Measurements from ENCODE around the gene LRMDA.

- TF ChIP-seq CTCF (conservative IDR thresholded peaks at IDR 0.05; ENCODE audit: low read depth, low read length) (no peak), EZH2 (IDR thresholded peaks at IDR 0.05; ENCODE audit: low read length, unreplicated experiment) (no peak), EZH2phosphoT487 (IDR thresholded peaks at IDR 0.05; ENCODE audit: borderline replicate concordance, low read length) (no peak)
Observed at GRCh38 chr10:76133597-76134255, 702.3 kb downstream of the LRMDA start.
